HG02885 (cell line): Measurements from ENCODE around the gene IQCH.

Source experiments
- ATAC-seq: cut with Tn5 transposase; IDR thresholded peaks from one replicate; pipeline ENCODE4 v1.9.1; 2021; ENCODE audit warnings: mild to moderate bottlenecking; ENCODE audit not compliant: unreplicated experiment, poor library complexity

Gene IQCH

GRCh38 chr15:67515557-67515956 lies 261.0 kb downstream of the IQCH start:
- ATAC-seq, result no peak

- ATAC-seq, result no peak
Measured at GRCh38 chr15:67520321-67521028, 265.9 kb downstream of the IQCH start.

- ATAC-seq, result peak; percentile 80
Measured at GRCh38 chr15:67521029-67521782, 266.6 kb downstream of the IQCH start, which contains the start of gene C15orf61. C15orf61 (plus strand) TSS chr15:67521131; CDS start chr15:67521249, 118 bp downstream.

DNA sequence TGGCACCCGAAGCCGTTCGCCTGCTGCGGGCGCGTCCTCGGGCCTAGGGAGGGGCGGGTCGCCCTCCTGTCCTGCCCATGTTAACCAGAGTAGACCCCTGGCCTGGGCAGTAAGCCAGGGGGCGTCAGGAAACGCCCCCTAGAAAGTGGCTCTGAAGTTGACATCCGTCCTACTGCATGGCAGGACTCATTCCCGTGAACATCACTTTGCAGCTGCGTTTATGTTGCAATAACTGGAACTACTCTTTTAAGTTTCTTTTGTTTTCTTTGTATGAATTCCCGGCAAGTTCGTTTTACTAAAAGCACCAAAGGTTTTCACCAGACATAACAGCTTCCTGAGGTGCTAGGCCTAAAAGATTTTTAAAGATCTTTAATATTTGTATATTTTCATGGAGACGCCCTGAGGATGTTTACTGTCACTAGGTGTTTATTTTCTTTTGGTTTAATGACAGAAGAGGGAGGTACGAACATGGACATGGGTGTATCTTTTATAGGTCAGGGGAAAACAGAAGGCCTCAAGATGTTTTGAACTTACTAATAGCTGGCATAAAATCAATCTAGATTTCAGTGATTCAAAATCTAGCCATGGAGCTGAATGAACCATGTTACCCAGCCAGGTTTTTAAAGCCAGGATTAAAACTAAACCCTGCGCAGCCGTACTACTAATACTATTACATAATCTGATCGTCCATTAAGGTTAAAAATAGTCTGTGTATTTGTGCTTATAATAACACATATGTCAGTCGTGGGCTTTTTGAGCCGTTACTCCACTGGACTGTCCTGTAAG lies 267.4 kb downstream of the IQCH start:
- ATAC-seq, result no peak

GRCh38 chr15:67523330-67523729 lies 268.7 kb downstream of the IQCH start:
- no peak for ATAC-seq

DNA sequence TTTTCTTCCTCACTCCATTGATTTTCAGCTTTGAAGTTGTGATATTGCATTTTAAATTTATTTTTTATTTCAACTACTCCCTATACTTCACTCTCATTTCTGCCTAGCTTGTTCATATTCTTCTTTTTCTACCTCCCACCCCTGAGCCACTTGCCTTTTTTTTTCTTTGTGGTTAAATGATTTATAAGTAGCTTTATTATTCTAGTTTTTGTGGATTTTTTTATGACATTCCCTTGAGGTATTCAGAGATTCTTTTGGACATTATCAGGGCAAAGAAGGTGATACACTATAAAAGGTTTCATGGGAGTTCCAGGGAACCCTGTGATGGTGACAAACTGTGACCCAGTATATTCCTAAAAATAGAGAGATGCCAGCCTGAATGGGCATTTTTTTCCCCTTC lies 269.6 kb downstream of the IQCH start:
- no peak for ATAC-seq

DNA sequence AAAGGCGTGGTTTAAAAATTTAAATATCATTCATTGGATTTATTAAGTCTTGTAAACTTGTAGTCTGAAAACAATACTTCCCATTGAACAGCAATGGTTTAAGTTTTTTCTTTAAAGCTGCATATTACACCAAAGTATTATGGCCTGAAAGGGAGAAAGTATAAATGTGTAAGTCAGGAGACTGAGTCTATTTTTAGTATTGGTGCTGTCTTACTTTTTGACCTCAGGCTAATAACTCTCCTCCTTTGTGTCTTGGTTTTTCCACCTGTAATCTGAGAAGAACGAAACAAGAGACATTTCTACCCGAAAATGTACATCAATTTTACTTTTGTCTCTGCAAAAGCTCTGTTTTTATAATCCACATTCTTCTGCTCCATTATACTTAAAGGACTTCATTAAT lies 273.9 kb downstream of the IQCH start:
- no peak for ATAC-seq

DNA sequence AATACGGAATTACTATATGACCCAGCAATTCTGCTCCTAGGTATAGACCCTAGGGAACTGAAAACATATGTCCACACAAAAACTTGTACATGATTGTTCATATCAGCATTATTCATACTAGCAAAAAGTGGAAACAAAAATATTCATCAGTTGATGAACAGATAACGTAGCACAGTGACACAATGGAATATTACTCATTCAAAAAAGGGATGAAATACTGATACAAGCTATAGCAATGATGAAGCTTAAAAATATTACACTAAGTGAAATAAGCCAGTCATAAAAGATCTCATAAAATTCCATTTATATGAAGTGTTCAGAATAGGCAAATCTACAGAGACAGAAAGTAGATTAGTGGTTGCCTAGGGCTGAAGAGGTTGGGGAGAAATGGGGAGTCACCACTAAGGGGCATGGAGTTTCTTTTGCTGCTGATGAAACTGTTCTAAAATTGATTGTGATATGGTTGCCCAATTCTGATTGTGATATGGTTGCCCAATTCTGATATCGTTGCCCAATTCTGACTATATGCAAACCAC lies 276.9 kb downstream of the IQCH start:
- ATAC-seq, result no peak

GRCh38 chr15:67533873-67534272 lies 279.3 kb downstream of the IQCH start:
- ATAC-seq, result no peak

DNA sequence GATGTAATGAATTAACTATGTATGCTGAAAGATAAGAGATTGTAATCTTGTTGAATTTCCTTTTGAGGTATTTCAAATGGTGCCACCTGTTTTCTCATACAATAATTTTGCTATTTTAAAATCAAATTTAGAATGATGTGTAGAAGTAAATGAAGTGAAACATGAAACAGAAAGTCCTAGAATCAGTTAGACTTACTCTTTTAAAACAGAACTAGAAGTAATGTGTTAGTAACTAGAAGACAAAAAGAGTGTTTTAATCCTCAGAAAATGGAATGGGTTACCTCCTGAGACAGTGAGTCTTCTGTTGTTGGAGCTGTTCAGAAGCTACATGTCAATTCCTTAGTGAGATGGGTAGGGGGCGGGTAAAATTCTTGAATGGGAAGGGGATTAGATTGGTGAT lies 279.8 kb downstream of the IQCH start:
- no peak for ATAC-seq

DNA sequence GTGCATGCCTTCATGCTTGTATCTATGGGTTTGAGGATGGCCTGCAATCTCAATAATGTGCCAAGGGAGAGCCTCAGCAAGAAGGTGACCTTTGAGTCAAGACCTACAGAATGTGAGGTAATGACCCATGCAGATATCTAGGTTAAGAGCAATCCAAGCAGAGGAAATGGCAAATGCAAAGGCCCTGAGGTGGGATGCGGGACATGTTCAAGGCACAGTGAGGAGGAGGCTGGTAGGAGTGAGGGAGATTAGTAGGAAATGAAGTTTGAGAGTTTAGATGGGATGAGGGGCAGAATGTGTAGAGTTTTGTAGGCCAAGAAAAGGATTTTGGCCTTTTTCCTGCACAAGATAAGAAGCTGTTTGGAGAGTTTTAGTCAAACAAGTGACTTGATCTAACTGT lies 283.2 kb downstream of the IQCH start:
- no peak for ATAC-seq

GRCh38 chr15:67542420-67543347 lies 288.1 kb downstream of the IQCH start, which contains the start of gene MAP2K5:
MAP2K5 (plus strand) TSS chr15:67542703; CDS start chr15:67543336, 633 bp downstream.
- ATAC-seq, result peak; percentile 72

GRCh38 chr15:67543348-67543718 lies 288.7 kb downstream of the IQCH start:
- ATAC-seq, result no peak

DNA sequence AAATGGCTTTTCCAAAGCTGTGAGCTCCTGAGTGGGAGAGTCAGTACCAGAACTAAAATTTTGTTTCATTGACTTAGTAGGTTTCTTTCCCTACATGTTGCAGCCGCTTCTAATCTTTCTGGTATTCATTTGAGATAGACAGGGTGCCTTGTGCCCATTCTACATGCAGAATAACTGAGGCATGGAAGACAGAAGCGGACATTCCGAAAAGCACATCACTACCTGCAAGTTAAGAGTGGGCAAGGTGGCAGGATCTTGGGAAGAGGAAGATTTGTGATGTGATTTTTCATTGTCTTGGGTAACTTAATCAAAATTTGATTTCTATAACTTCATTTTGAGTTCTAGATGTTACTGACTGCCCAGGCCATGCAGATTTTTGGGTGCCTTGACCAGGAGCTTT lies 289.9 kb downstream of the IQCH start:
- no peak for ATAC-seq

- no peak for ATAC-seq
Measured at GRCh38 chr15:67545864-67546263, 291.3 kb downstream of the IQCH start.

DNA sequence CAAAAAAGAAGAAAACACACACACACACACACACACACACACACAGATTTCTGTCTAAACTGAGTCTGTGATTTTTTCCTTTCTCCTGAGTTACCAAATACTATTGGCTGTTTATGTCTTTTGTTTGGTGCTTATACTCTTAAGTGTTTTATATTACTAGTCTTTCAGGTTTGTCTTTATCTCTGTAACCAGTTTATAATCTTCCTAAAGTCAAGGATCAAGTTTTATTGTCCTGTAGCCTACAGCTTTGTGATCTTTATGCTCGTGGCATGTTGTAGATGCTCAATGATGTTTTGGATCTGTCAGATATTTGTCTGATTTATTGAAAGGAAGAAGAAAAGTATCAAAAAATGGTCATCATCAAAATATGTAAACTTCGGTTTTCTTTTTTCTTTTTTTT lies 292.5 kb downstream of the IQCH start:
- ATAC-seq, result no peak

GRCh38 chr15:67547836-67548235 lies 293.2 kb downstream of the IQCH start:
- ATAC-seq, result no peak

GRCh38 chr15:67548236-67548852 lies 293.8 kb downstream of the IQCH start:
- ATAC-seq, result no peak
